SH-SY5Y (cell line): ENCODE data around the gene NEK6.

Source experiments
- GATA2 ChIP-seq: IDR thresholded peaks from 2 replicates; pipeline ENCODE4 v1.6.1; 2011; ENCODE audit warnings: mild to moderate bottlenecking, low read depth, low read length
- GATA3 ChIP-seq: IDR thresholded peaks from 2 replicates; pipeline ENCODE4 v1.6.1; 2011; ENCODE audit warnings: low read depth, mild to moderate bottlenecking, low read length, moderate library complexity

- TF ChIP-seq GATA2 (no peak), GATA3 (no peak)
These were observed 69.7 kb downstream of the NEK6 start for GRCh38 chr9:124327491-124327890.
